CD4-positive, alpha-beta memory T cell (primary cell): ENCODE measurements around the gene PKD2. TPM values are rescaled to one million over a fixed set of nuclear protein-coding genes. Genes with fewer than 3 reads are reported as not detected.
"Not testable (repeated sequence)": the region's sequence is repeated elsewhere in the genome, so short reads cannot be mapped to it uniquely, and the experiment has no call there.

Source experiments
- CTCF ChIA-PET: fragments of 350-600 bp; sonication (Branson Sonifier 250); formaldehyde crosslinking; loops from one replicate; lab custom pipeline; 2021; ENCODE audit warnings: inconsistent platforms; ENCODE audit not compliant: partially characterized antibody; lab: Charles Lee
- POLR2A ChIA-PET: fragments of 350-600 bp; sonication (Branson Sonifier 250); formaldehyde crosslinking; loops from one replicate; lab custom pipeline; 2021; ENCODE audit not compliant: partially characterized antibody; lab: Charles Lee
- DNase-seq, 5 donors: peaks; one replicate each; pipeline versions ENCODE4 v3.0.0 to v3.0.0-alpha.2; 2020 to 2022; ENCODE audit warnings: mixed read lengths in 1 of 5
- H3K27ac ChIP-seq: one replicate; pipeline ENCODE4 v1.7.0; 2013; ENCODE audit warnings: low read depth, low read length
- H3K27me3 ChIP-seq: 2 replicates; pipeline ENCODE4 v1.7.0; 2013; ENCODE audit warnings: mild to moderate bottlenecking, low read length, moderate library complexity; ENCODE audit not compliant: insufficient read depth
- H3K36me3 ChIP-seq: 2 replicates; pipeline ENCODE4 v1.7.0; 2013; ENCODE audit warnings: mild to moderate bottlenecking, low read length, moderate library complexity; ENCODE audit not compliant: insufficient read depth
- H3K4me1 ChIP-seq: 2 replicates; pipeline ENCODE4 v1.7.0; 2013; ENCODE audit warnings: mild to moderate bottlenecking, low read length, moderate library complexity; ENCODE audit not compliant: insufficient read depth
- H3K4me3 ChIP-seq, 2 donors: one replicate each; pipeline ENCODE4 v1.7.0; 2013; ENCODE audit warnings: low read length in 2 of 2, mild to moderate bottlenecking in 1 of 2
- H3K9me3 ChIP-seq, 2 donors: one replicate each; pipeline ENCODE4 v1.7.0; 2013; ENCODE audit warnings: low read length in 2 of 2, control low read depth in 1 of 2; ENCODE audit not compliant: control insufficient read depth in 1 of 2
- H3K27ac Mint-ChIP-seq, 7 donors: one replicate each; pipeline ENCODE4 v1.8.0; 2020 to 2021; ENCODE audit warnings: mixed read lengths in 7 of 7, mild to moderate bottlenecking in 6 of 7, inconsistent platforms in 3 of 7, moderate library complexity in 3 of 7
- H3K27me3 Mint-ChIP-seq, 2 donors: one replicate each; pipeline ENCODE4 v1.8.0; 2020 to 2021; ENCODE audit warnings: mixed read lengths in 2 of 2
- H3K36me3 Mint-ChIP-seq, 2 donors: one replicate each; pipeline ENCODE4 v1.8.0; 2020 to 2021; ENCODE audit warnings: mixed read lengths in 2 of 2, inconsistent platforms in 1 of 2, mild to moderate bottlenecking in 1 of 2
- H3K4me1 Mint-ChIP-seq, 4 donors: one replicate each; pipeline ENCODE4 v1.8.0; 2020 to 2021; ENCODE audit warnings: mixed read lengths in 4 of 4, mild to moderate bottlenecking in 1 of 4
- H3K4me3 Mint-ChIP-seq, 8 donors: one replicate each; pipeline ENCODE4 v1.8.0; 2020 to 2021; ENCODE audit warnings: mixed read lengths in 8 of 8, mild to moderate bottlenecking in 7 of 8, moderate library complexity in 6 of 8, inconsistent platforms in 3 of 8
- H3K9me3 Mint-ChIP-seq, 8 donors: one replicate each; pipeline ENCODE4 v1.8.0; 2020 to 2021; ENCODE audit warnings: mixed read lengths in 8 of 8, mild to moderate bottlenecking in 5 of 8, inconsistent platforms in 3 of 8, moderate library complexity in 1 of 8
- intact Hi-C: fragments of 100-400 bp; cut with micrococcal nuclease; formaldehyde crosslinking; loops from one replicate; pipeline ENCODE4 v1.15.1; 2023
- polyA plus RNA-seq, 2 donors: library from polyadenylated mRNA; unstranded; fragments of 300-500 nt; fragmentation: Illumina TruSeq; gene quantifications; one replicate each; pipeline ENCODE4 v1.2.3, GENCODE V29; 2021
- total RNA-seq, 2 experiments: library from RNA; stranded (reverse); gene quantifications; one replicate each; pipeline ENCODE4 v1.2.3, GENCODE V29; 2021

Gene PKD2
- total and polyA plus RNA-seq, 4 experiments from 2014 or later: 0.93 to 7.5 (median 6.0) TPM

- ChIA-PET CTCF (no interaction called here), POLR2A (no interaction called here)
- no peak overlapping the region for H3K27ac ChIP-seq
- intact Hi-C loops: no loop called here
- H3K27me3 ChIP-seq: no peaks in the 10 kb centered on the region
- no peaks in the 10 kb centered on the region for H3K4me1 ChIP-seq
- H3K4me3 Mint-ChIP-seq: no peak overlapping the region
- no peak overlapping the region for H3K4me3 ChIP-seq
- DNase-seq: no peak
- H3K27ac Mint-ChIP-seq: no peak overlapping the region
- no peaks in the 10 kb centered on the region for H3K9me3 Mint-ChIP-seq
- peaks cover 0 to 1% of the 10 kb centered on the region in 2 donors for H3K27me3 Mint-ChIP-seq
- H3K4me1 Mint-ChIP-seq: no peaks in the 10 kb centered on the region
- no peaks in the 10 kb centered on the region for H3K36me3 ChIP-seq
- H3K9me3 ChIP-seq: no peaks in the 10 kb centered on the region
- H3K36me3 Mint-ChIP-seq: no peaks in the 10 kb centered on the region
These were observed 101.9 kb downstream of the PKD2 start for GRCh38 chr4:88109123-88109881.

GRCh38 chr4:88110826-88111225, 103.4 kb downstream of the PKD2 start:
- H3K27ac Mint-ChIP-seq: no peak overlapping the region
- DNase-seq: no peak
- H3K4me3 Mint-ChIP-seq: no peak overlapping the region
- ChIA-PET POLR2A (no interaction called here), CTCF (interaction anchor here (0.5 kb wide), 1 partner anchor 8 kb away, joined by 3 read pairs; no protein-coding TSS in a partner anchor)
- no peaks in the 10 kb centered on the region for H3K4me1 ChIP-seq
- no peaks in the 10 kb centered on the region for H3K27me3 Mint-ChIP-seq
- no peaks in the 10 kb centered on the region for H3K27me3 ChIP-seq
- intact Hi-C loops: no loop called here
- no peaks in the 10 kb centered on the region for H3K9me3 ChIP-seq
- H3K27ac ChIP-seq: no peak overlapping the region
- no peaks in the 10 kb centered on the region for H3K36me3 Mint-ChIP-seq
- H3K4me3 ChIP-seq: no peak overlapping the region
- H3K9me3 Mint-ChIP-seq: no peaks in the 10 kb centered on the region
- H3K36me3 ChIP-seq: no peaks in the 10 kb centered on the region
- H3K4me1 Mint-ChIP-seq: no peaks in the 10 kb centered on the region

- H3K4me1 Mint-ChIP-seq: no peaks in the 10 kb centered on the region
- ChIA-PET POLR2A (no interaction called here), CTCF (interaction anchor here (1.0 kb wide), 1 partner anchor 134 kb away, joined by 3 read pairs; no protein-coding TSS in a partner anchor)
- no peak overlapping the region for H3K27ac Mint-ChIP-seq
- no peaks in the 10 kb centered on the region for H3K9me3 Mint-ChIP-seq
- Histone ChIP-seq H3K27me3 (no peaks in the 10 kb centered on the region), H3K36me3 (no peaks in the 10 kb centered on the region), H3K4me3 (no peak overlapping the region), H3K27ac (no peak overlapping the region), H3K9me3 (no peaks in the 10 kb centered on the region), H3K4me1 (no peaks in the 10 kb centered on the region)
- H3K27me3 Mint-ChIP-seq: no peaks in the 10 kb centered on the region
- no peak for DNase-seq
- H3K36me3 Mint-ChIP-seq: no peaks in the 10 kb centered on the region
- intact Hi-C loops: no loop called here
- H3K4me3 Mint-ChIP-seq: no peak overlapping the region
These were observed 105.4 kb downstream of the PKD2 start for GRCh38 chr4:88112856-88113255.

- CTCF ChIA-PET: no interaction called here
- peaks cover 0 to under 1% of the 10 kb centered on the region in 2 donors for H3K27me3 Mint-ChIP-seq
These were observed 108.2 kb downstream of the PKD2 start for GRCh38 chr4:88115587-88115986.

GRCh38 chr4:88119943-88120342, 112.5 kb downstream of the PKD2 start:
- Histone ChIP-seq H3K36me3 (no peaks in the 10 kb centered on the region), H3K4me1 (no peaks in the 10 kb centered on the region), H3K27me3 (no peaks in the 10 kb centered on the region), H3K27ac (no peak overlapping the region), H3K4me3 (no peak overlapping the region), H3K9me3 (peaks cover 0 to 10% of the 10 kb centered on the region in 2 donors)
- POLR2A ChIA-PET: no interaction called here
- Mint-ChIP-seq H3K4me1 (no peaks in the 10 kb centered on the region), H3K27me3 (peaks cover 4 to 8% of the 10 kb centered on the region in 2 donors), H3K36me3 (peaks cover 8 to 24% of the 10 kb centered on the region in 2 donors), H3K27ac (no peak overlapping the region), H3K9me3 (peaks cover 5 to 36% (median 26%) of the 10 kb centered on the region in 8 donors), H3K4me3 (no peak overlapping the region)
- CTCF ChIA-PET: no interaction called here
- DNase-seq: no peak
- intact Hi-C loops: no loop called here

More at GRCh38 chr4:88115587-88115986, 108.2 kb downstream of the PKD2 start:
- DNase-seq: no peak
- Histone ChIP-seq H3K27ac (no peak overlapping the region), H3K27me3 (no peaks in the 10 kb centered on the region), H3K36me3 (no peaks in the 10 kb centered on the region), H3K4me1 (no peaks in the 10 kb centered on the region), H3K4me3 (no peak overlapping the region), H3K9me3 (peaks cover 0 to 10% of the 10 kb centered on the region in 2 donors)
- Mint-ChIP-seq H3K4me1 (no peaks in the 10 kb centered on the region), H3K4me3 (no peak overlapping the region), H3K9me3 (peaks cover 1 to 22% (median 17%) of the 10 kb centered on the region in 8 donors), H3K36me3 (peaks cover 6 to 8% of the 10 kb centered on the region in 2 donors), H3K27ac (no peak overlapping the region)
- intact Hi-C loops: no loop called here
- POLR2A ChIA-PET: no interaction called here

GRCh38 chr4:88122260-88122659, 114.8 kb downstream of the PKD2 start:
- CTCF ChIA-PET, H3K4me1 Mint-ChIP-seq, H3K4me3 Mint-ChIP-seq, H3K27me3 ChIP-seq, H3K36me3 ChIP-seq, H3K27ac Mint-ChIP-seq, H3K9me3 ChIP-seq, H3K27me3 Mint-ChIP-seq, H3K27ac ChIP-seq, intact Hi-C loops, DNase-seq, H3K4me3 ChIP-seq, POLR2A ChIA-PET, H3K4me1 ChIP-seq: not testable (repeated sequence)
- Mint-ChIP-seq H3K36me3 (peaks cover 8 to 27% of the 10 kb centered on the region in 2 donors), H3K9me3 (peaks cover 5 to 37% (median 26%) of the 10 kb centered on the region in 8 donors)
